Suppressor macrophage (primary cell): ENCODE data around the gene RIN3.

Source experiments
- DNase-seq, 4 experiments: peaks; one replicate each; pipeline ENCODE4 v3.0.0-alpha.2; 2020 to 2022

RIN3 gene

GRCh38 chr14:92719890-92720323, 206.3 kb downstream of the RIN3 start:
- no peak for DNase-seq

GRCh38 chr14:92724516-92725340, 211.1 kb downstream of the RIN3 start:
- peak; percentile 90 to 98 (median 94) for DNase-seq

GRCh38 chr14:92726135-92726932, 212.8 kb downstream of the RIN3 start:
- peak; percentile 90 to 95 (median 91) for DNase-seq

GRCh38 chr14:92726933-92727262, 213.3 kb downstream of the RIN3 start:
- no peak for DNase-seq

GRCh38 chr14:92728759-92729364, 215.3 kb downstream of the RIN3 start:
- peak; percentile 58 to 82 (median 68) for DNase-seq

GRCh38 chr14:92729634-92730358, 216.2 kb downstream of the RIN3 start:
- peak in 3 of 4 experiments; percentile 55 to 72 (median 62) for DNase-seq

GRCh38 chr14:92731622-92732115, 218.1 kb downstream of the RIN3 start:
- peak in 1 of 4 experiments; percentile 47 for DNase-seq

- DNase-seq, result no peak
These were observed 219.4 kb downstream of the RIN3 start for GRCh38 chr14:92733007-92733406.

GRCh38 chr14:92734618-92735017, 221.0 kb downstream of the RIN3 start:
- DNase-seq, result no peak

GRCh38 chr14:92735344-92735743, 221.8 kb downstream of the RIN3 start:
- no peak for DNase-seq

- DNase-seq, result no peak
These were observed 223.6 kb downstream of the RIN3 start for GRCh38 chr14:92737206-92737605.

- no peak for DNase-seq
These were observed 224.1 kb downstream of the RIN3 start for GRCh38 chr14:92737619-92738188.
